Liver (tissue), 9 donors: ENCODE data around the gene ACP5. TPM values are rescaled to one million over a fixed set of nuclear protein-coding genes. Genes with fewer than 3 reads are reported as not detected.

Experiments used
- DNase-seq: peaks from one replicate; pipeline ENCODE4 v3.0.0-alpha.2; 2017; ENCODE audit warnings: low spot score
- H3K27ac ChIP-seq, 2 donors: one replicate each; pipeline ENCODE4 v1.7.0; 2013; ENCODE audit warnings: inconsistent platforms in 2 of 2, low read length in 2 of 2, control low read depth in 1 of 2, low read depth in 1 of 2, mild to moderate bottlenecking in 1 of 2
- H3K27me3 ChIP-seq, 4 donors: one replicate each; pipeline versions ENCODE4 v1.6.1 to v1.7.0; 2013; ENCODE audit warnings: low read length in 3 of 4, inconsistent platforms in 1 of 4, mild to moderate bottlenecking in 1 of 4, moderate library complexity in 1 of 4; ENCODE audit not compliant: control insufficient read depth in 4 of 4, insufficient read depth in 4 of 4
- H3K36me3 ChIP-seq, 4 donors: one replicate each; pipeline versions ENCODE4 v1.6.1 to v1.7.0; 2013; ENCODE audit warnings: low read length in 3 of 4, mild to moderate bottlenecking in 3 of 4, low read depth in 1 of 4, moderate library complexity in 1 of 4; ENCODE audit not compliant: control insufficient read depth in 4 of 4, insufficient read depth in 3 of 4
- H3K4me1 ChIP-seq, 4 donors: one replicate each; pipeline versions ENCODE4 v1.6.1 to v1.7.0; 2013; ENCODE audit warnings: low read length in 3 of 4, mild to moderate bottlenecking in 3 of 4, moderate library complexity in 1 of 4; ENCODE audit not compliant: control insufficient read depth in 4 of 4, insufficient read depth in 4 of 4
- H3K4me3 ChIP-seq, 3 donors: one replicate each; pipeline versions ENCODE4 v1.6.1 to v1.7.0; 2013; ENCODE audit warnings: low read length in 3 of 3, control low read depth in 1 of 3, low read depth in 1 of 3, mild to moderate bottlenecking in 1 of 3
- H3K9ac ChIP-seq, 2 donors: one replicate each; pipeline ENCODE4 v1.7.0; 2013; ENCODE audit warnings: low read length in 2 of 2, mild to moderate bottlenecking in 2 of 2, moderate library complexity in 2 of 2, control low read depth in 1 of 2, low read depth in 1 of 2
- H3K9me3 ChIP-seq, 4 donors: one replicate each; pipeline versions ENCODE4 v1.6.1 to v1.7.0; 2013; ENCODE audit warnings: low read length in 3 of 4; ENCODE audit not compliant: control insufficient read depth in 4 of 4
- ATF3 ChIP-seq: IDR thresholded peaks from 2 replicates; pipeline ENCODE4 v1.6.1; 2016; ENCODE audit warnings: antibody characterized with exemption
- EGR1 ChIP-seq, 2 donors: IDR thresholded peaks; 2 replicates each; pipeline ENCODE4 v1.6.1; 2016 to 2018; ENCODE audit warnings: antibody characterized with exemption in 2 of 2, low read depth in 2 of 2
- FOXA1 ChIP-seq: IDR thresholded peaks from 2 replicates; pipeline ENCODE4 v1.6.1; 2016; ENCODE audit warnings: antibody characterized with exemption
- FOXA2 ChIP-seq: IDR thresholded peaks from 2 replicates; pipeline ENCODE4 v1.6.1; 2016; ENCODE audit warnings: antibody characterized with exemption
- GABPA ChIP-seq, 2 donors: IDR thresholded peaks in 1 of 2; conservative IDR thresholded peaks in 1 of 2; 2 replicates each; pipeline ENCODE4 v1.6.1; 2016; ENCODE audit warnings: antibody characterized with exemption in 2 of 2, mild to moderate bottlenecking in 1 of 2, moderate library complexity in 1 of 2
- HNF4A ChIP-seq, 2 donors: conservative IDR thresholded peaks; 2 replicates each; pipeline ENCODE4 v1.6.1; 2016; ENCODE audit warnings: antibody characterized with exemption in 2 of 2, mild to moderate bottlenecking in 2 of 2
- HNF4G ChIP-seq: IDR thresholded peaks from 2 replicates; pipeline ENCODE4 v1.6.1; 2016; ENCODE audit warnings: antibody characterized with exemption
- RAD21 ChIP-seq, 2 donors: IDR thresholded peaks; 2 replicates each; pipeline ENCODE4 v1.6.1; 2016; ENCODE audit warnings: antibody characterized with exemption in 2 of 2, mild to moderate bottlenecking in 2 of 2
- RXRA ChIP-seq, 2 donors: IDR thresholded peaks; 2 replicates each; pipeline ENCODE4 v1.6.1; 2017 to 2018; ENCODE audit warnings: antibody characterized with exemption in 2 of 2, mild to moderate bottlenecking in 1 of 2
- SP1 ChIP-seq: IDR thresholded peaks from 2 replicates; pipeline ENCODE4 v1.6.1; 2018; ENCODE audit warnings: antibody characterized with exemption, mild to moderate bottlenecking
- TAF1 ChIP-seq: conservative IDR thresholded peaks from 2 replicates; pipeline ENCODE4 v1.6.1; 2016; ENCODE audit warnings: antibody characterized with exemption, mild to moderate bottlenecking
- YY1 ChIP-seq: IDR thresholded peaks from 2 replicates; pipeline ENCODE4 v1.6.1; 2016; ENCODE audit warnings: antibody characterized with exemption, mild to moderate bottlenecking
- ZBTB33 ChIP-seq: IDR thresholded peaks from 2 replicates; pipeline ENCODE4 v1.6.1; 2016; ENCODE audit warnings: antibody characterized with exemption
- WGBS: extraction: QIAGEN DNeasy Blood & Tissue Kit; methylation state at CpG from one replicate; pipeline ENCODE4 v1.1.7; 2013; 5-methylcytosine and 5-hydroxymethylcytosine counted together
- polyA plus RNA-seq, 2 donors: library from polyadenylated mRNA; stranded (reverse) in 1 of 2; unstranded in 1 of 2; fragments of 200-250 nt in 1 of 2; fragments of >200 nt in 1 of 2; fragmentation: Nextera tagmentation in 1 of 2; extraction: Ambion mirVana in 1 of 2; gene quantifications; one replicate each; pipeline versions ENCODE4 v1.2.1 to v1.2.3, GENCODE V29; 2013 to 2015
- total RNA-seq, 2 donors: library from RNA; depleted of rRNA; stranded (reverse); fragments of >200 nt; gene quantifications; one replicate each; pipeline ENCODE4 v1.2.3, GENCODE V29; 2014
- TF ChIP-seq, protein P1 (sequence below): fragments of 150-350 bp; IDR thresholded peaks from 2 replicates; pipeline ENCODE4 v1.5.1; 2017; ENCODE audit warnings: improper control_type of control experiment, low read depth, low read length; ENCODE audit not compliant: missing input control
- TF ChIP-seq, protein P2 (sequence below): IDR thresholded peaks from 2 replicates; pipeline ENCODE4 v1.6.1; 2016; ENCODE audit warnings: antibody characterized with exemption, mild to moderate bottlenecking
- donor health status: healthy.
- donor health status: healthy.
- donor health status: healthy.
- donor health status: healthy.
- donor health status: healthy.

ACP5 gene
- total and polyA plus RNA-seq, 4 donors, result 18.6 to 30.5 (median 23.8) TPM

GRCh38 chr19:11534538-11534937 is 42.9 kb downstream of the ACP5 start:
- H3K36me3 ChIP-seq, result no peaks in the 10 kb centered on the region
- TF ChIP-seq GABPA (IDR thresholded peaks at IDR 0.05 in 1 of 2, conservative IDR thresholded peaks at IDR 0.05 in 1 of 2) (no peak), YY1 (no peak), ATF3 (no peak), RXRA (IDR thresholded peaks at IDR 0.05) (no peak), FOXA2 (no peak), HNF4G (no peak), ZBTB33 (no peak), EGR1 (IDR thresholded peaks at IDR 0.05; ENCODE audit: low read depth in 2 of 2) (no peak), FOXA1 (no peak), TAF1 (no peak)
- TF ChIP-seq, protein P1, sequence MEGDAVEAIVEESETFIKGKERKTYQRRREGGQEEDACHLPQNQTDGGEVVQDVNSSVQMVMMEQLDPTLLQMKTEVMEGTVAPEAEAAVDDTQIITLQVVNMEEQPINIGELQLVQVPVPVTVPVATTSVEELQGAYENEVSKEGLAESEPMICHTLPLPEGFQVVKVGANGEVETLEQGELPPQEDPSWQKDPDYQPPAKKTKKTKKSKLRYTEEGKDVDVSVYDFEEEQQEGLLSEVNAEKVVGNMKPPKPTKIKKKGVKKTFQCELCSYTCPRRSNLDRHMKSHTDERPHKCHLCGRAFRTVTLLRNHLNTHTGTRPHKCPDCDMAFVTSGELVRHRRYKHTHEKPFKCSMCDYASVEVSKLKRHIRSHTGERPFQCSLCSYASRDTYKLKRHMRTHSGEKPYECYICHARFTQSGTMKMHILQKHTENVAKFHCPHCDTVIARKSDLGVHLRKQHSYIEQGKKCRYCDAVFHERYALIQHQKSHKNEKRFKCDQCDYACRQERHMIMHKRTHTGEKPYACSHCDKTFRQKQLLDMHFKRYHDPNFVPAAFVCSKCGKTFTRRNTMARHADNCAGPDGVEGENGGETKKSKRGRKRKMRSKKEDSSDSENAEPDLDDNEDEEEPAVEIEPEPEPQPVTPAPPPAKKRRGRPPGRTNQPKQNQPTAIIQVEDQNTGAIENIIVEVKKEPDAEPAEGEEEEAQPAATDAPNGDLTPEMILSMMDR, result no peak
- no peak overlapping the region for H3K4me3 ChIP-seq
- H3K27ac ChIP-seq, result no peak overlapping the region
- no peak for DNase-seq
- H3K9ac ChIP-seq, result no peak overlapping the region
- WGBS, result 86% methylated on average over 1 of the region's 1 CpG
- peaks cover 0 to 9% (median 3%) of the 10 kb centered on the region in 4 donors for H3K4me1 ChIP-seq
- H3K27me3 ChIP-seq, result peaks cover 0 to 3% (median under 1%) of the 10 kb centered on the region in 4 donors
- no peaks in the 10 kb centered on the region for H3K9me3 ChIP-seq

DNA sequence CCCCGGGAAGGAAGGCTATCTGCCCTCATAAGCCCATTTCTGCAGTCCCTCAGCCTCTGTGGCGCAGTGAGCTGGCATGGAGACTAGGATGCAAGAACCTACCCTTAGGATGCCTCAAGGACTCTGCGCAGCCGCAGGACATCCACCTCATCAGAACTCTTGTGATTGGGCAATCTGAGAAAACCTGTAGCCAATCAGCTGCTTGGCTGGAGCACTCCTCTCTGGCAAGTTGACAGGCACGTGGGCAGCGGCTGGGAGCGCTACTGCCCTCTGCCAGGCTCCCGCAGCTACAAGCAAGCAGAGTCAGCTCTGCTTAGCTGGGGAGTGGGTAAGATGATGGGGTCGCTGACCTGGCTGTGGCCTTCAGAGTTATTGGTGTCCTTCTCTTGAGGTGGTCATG is 47.0 kb downstream of the ACP5 start:
- Histone ChIP-seq H3K36me3 (no peaks in the 10 kb centered on the region), H3K9me3 (no peaks in the 10 kb centered on the region), H3K9ac (no peak overlapping the region), H3K27ac (peak overlapping the region in 1 of 2 donors; percentile 20), H3K4me3 (no peak overlapping the region), H3K4me1 (peaks cover 6 to 21% (median 12%) of the 10 kb centered on the region in 4 donors), H3K27me3 (no peaks in the 10 kb centered on the region)
- TF ChIP-seq RXRA (IDR thresholded peaks at IDR 0.05) (peak in 1 of 2 donors; percentile 76), RAD21 (IDR thresholded peaks at IDR 0.05) (peak in 1 of 2 donors; percentile 41), YY1 (no peak), HNF4A (conservative IDR thresholded peaks at IDR 0.05) (peak in 1 of 2 donors; percentile 45), SP1 (peak; percentile 70)
- TF ChIP-seq, protein P2, sequence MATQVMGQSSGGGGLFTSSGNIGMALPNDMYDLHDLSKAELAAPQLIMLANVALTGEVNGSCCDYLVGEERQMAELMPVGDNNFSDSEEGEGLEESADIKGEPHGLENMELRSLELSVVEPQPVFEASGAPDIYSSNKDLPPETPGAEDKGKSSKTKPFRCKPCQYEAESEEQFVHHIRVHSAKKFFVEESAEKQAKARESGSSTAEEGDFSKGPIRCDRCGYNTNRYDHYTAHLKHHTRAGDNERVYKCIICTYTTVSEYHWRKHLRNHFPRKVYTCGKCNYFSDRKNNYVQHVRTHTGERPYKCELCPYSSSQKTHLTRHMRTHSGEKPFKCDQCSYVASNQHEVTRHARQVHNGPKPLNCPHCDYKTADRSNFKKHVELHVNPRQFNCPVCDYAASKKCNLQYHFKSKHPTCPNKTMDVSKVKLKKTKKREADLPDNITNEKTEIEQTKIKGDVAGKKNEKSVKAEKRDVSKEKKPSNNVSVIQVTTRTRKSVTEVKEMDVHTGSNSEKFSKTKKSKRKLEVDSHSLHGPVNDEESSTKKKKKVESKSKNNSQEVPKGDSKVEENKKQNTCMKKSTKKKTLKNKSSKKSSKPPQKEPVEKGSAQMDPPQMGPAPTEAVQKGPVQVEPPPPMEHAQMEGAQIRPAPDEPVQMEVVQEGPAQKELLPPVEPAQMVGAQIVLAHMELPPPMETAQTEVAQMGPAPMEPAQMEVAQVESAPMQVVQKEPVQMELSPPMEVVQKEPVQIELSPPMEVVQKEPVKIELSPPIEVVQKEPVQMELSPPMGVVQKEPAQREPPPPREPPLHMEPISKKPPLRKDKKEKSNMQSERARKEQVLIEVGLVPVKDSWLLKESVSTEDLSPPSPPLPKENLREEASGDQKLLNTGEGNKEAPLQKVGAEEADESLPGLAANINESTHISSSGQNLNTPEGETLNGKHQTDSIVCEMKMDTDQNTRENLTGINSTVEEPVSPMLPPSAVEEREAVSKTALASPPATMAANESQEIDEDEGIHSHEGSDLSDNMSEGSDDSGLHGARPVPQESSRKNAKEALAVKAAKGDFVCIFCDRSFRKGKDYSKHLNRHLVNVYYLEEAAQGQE, result no peak
- WGBS, result 22% methylated on average over 9 of the region's 9 CpGs
- DNase-seq, result peak; percentile 65
